ENCODE results near the gene MRGPRD.
"Not testable (repeated sequence)": the region's sequence is repeated elsewhere in the genome, so short reads cannot be mapped to it uniquely, and the experiment has no call there.

Gene MRGPRD

GRCh38 chr11:68976095-68976494, 4.7 kb downstream of the MRGPRD start:
- H3K4me3 ChIP-seq (replicated peaks in 1 of 2; ENCODE audit: low read depth in 2 of 2, low read length in 2 of 2), result no peak overlapping the region
- DNase-seq (ENCODE audit: low read depth in 2 of 2), result no peak
- TF ChIP-seq CTCF (IDR thresholded peaks at IDR 0.05; ENCODE audit: low read depth, low read length), result no peak

GRCh38 chr11:68974421-68975194, 6.2 kb downstream of the MRGPRD start:
- TF ChIP-seq CTCF (IDR thresholded peaks at IDR 0.05; ENCODE audit: low read depth, low read length), result no peak
- no peak overlapping the region for H3K4me3 ChIP-seq (replicated peaks in 1 of 2; ENCODE audit: low read depth in 2 of 2, low read length in 2 of 2)
- peak in 1 of 2 donors; percentile 43 for DNase-seq (ENCODE audit: low read depth in 2 of 2)

GRCh38 chr11:68973706-68974105, 7.1 kb downstream of the MRGPRD start:
- not testable (repeated sequence) for DNase-seq (ENCODE audit: low read depth in 2 of 2)

GRCh38 chr11:68973219-68973618, 7.6 kb downstream of the MRGPRD start:
- DNase-seq (ENCODE audit: low read depth in 2 of 2), result no peak
- no peak overlapping the region for H3K4me3 ChIP-seq (replicated peaks in 1 of 2; ENCODE audit: low read depth in 2 of 2, low read length in 2 of 2)
- TF ChIP-seq CTCF (IDR thresholded peaks at IDR 0.05; ENCODE audit: low read depth, low read length), result no peak

More at GRCh38 chr11:68973706-68974105, 7.1 kb downstream of the MRGPRD start:
- H3K4me3 ChIP-seq (replicated peaks in 1 of 2; ENCODE audit: low read depth in 2 of 2, low read length in 2 of 2), result not testable (repeated sequence)

- no peak for TF ChIP-seq CTCF (IDR thresholded peaks at IDR 0.05; ENCODE audit: low read depth, low read length)
- DNase-seq (ENCODE audit: low read depth in 2 of 2), result no peak
- H3K4me3 ChIP-seq (replicated peaks in 1 of 2; ENCODE audit: low read depth in 2 of 2, low read length in 2 of 2), result no peak overlapping the region
Measured at GRCh38 chr11:68970921-68971636, 9.7 kb downstream of the MRGPRD start.

- H3K4me3 ChIP-seq (replicated peaks in 1 of 2; ENCODE audit: low read depth in 2 of 2, low read length in 2 of 2), result no peak overlapping the region
- no peak for TF ChIP-seq CTCF (IDR thresholded peaks at IDR 0.05; ENCODE audit: low read depth, low read length)
- DNase-seq (ENCODE audit: low read depth in 2 of 2), result no peak
Measured at GRCh38 chr11:68969386-68969785, 11.4 kb downstream of the MRGPRD start.

All from cardiac fibroblast (primary cell).